H1 (cell line): ENCODE data around the gene SBF2. TPM values are rescaled to one million over a fixed set of nuclear protein-coding genes. Genes with fewer than 3 reads are reported as not detected.

Source experiments
- JUND ChIP-seq: IDR thresholded peaks from 2 replicates; pipeline ENCODE4 v1.6.1; 2011; ENCODE audit warnings: mild to moderate bottlenecking, improper control_type of control experiment, low read length
- RNF2 ChIP-seq: fragments of 200-900, 300-1000 bp; sonication (generic); IDR thresholded peaks from 2 replicates; pipeline ENCODE4 v1.7.1; 2016; ENCODE audit warnings: borderline replicate concordance, low read depth, mild to moderate bottlenecking, antibody characterized with exemption, low read length; ENCODE audit not compliant: poor library complexity, severe bottlenecking; ENCODE audit errors: missing control alignments
- polyA plus RNA-seq, 7 experiments: library from polyadenylated mRNA; depleted of rRNA in 3 of 7; stranded (reverse) in 5 of 7; unstranded in 2 of 7; fragments of >200 nt in 5 of 7; fragments of 200-250 nt in 2 of 7; gene quantifications; 1 replicate in 5 of 7; 2 replicates in 1 of 7; 4 replicates in 1 of 7; pipeline versions ENCODE4 v1.2.1 to v1.2.3, GENCODE V29; 2011 to 2013; ENCODE audit warnings: missing spikeins in 2 of 7, mixed read lengths in 2 of 7
- total RNA-seq: library from RNA; stranded (reverse); fragmentation: NEBNext Ultra II Directional; extraction: Animal tissue kit (Norgen Biotek cat#: 25700); gene quantifications from 2 replicates; pipeline ENCODE4 v1.2.1, GENCODE V29; 2021
- TF ChIP-seq, protein P1 (sequence below): fragments of 300-600 bp; sonication (generic); IDR thresholded peaks from 2 replicates; pipeline ENCODE4 v1.7.1; 2012; ENCODE audit warnings: low read length, moderate library complexity, mild to moderate bottlenecking, inconsistent platforms; ENCODE audit not compliant: insufficient replicate concordance

Gene SBF2
- total and polyA plus RNA-seq, 2 of the 8 experiments (the other 6 are each of a cell fraction or from before 2014, with no cell fraction given), result 36.7 to 50.5 TPM

- TF ChIP-seq, protein P1, sequence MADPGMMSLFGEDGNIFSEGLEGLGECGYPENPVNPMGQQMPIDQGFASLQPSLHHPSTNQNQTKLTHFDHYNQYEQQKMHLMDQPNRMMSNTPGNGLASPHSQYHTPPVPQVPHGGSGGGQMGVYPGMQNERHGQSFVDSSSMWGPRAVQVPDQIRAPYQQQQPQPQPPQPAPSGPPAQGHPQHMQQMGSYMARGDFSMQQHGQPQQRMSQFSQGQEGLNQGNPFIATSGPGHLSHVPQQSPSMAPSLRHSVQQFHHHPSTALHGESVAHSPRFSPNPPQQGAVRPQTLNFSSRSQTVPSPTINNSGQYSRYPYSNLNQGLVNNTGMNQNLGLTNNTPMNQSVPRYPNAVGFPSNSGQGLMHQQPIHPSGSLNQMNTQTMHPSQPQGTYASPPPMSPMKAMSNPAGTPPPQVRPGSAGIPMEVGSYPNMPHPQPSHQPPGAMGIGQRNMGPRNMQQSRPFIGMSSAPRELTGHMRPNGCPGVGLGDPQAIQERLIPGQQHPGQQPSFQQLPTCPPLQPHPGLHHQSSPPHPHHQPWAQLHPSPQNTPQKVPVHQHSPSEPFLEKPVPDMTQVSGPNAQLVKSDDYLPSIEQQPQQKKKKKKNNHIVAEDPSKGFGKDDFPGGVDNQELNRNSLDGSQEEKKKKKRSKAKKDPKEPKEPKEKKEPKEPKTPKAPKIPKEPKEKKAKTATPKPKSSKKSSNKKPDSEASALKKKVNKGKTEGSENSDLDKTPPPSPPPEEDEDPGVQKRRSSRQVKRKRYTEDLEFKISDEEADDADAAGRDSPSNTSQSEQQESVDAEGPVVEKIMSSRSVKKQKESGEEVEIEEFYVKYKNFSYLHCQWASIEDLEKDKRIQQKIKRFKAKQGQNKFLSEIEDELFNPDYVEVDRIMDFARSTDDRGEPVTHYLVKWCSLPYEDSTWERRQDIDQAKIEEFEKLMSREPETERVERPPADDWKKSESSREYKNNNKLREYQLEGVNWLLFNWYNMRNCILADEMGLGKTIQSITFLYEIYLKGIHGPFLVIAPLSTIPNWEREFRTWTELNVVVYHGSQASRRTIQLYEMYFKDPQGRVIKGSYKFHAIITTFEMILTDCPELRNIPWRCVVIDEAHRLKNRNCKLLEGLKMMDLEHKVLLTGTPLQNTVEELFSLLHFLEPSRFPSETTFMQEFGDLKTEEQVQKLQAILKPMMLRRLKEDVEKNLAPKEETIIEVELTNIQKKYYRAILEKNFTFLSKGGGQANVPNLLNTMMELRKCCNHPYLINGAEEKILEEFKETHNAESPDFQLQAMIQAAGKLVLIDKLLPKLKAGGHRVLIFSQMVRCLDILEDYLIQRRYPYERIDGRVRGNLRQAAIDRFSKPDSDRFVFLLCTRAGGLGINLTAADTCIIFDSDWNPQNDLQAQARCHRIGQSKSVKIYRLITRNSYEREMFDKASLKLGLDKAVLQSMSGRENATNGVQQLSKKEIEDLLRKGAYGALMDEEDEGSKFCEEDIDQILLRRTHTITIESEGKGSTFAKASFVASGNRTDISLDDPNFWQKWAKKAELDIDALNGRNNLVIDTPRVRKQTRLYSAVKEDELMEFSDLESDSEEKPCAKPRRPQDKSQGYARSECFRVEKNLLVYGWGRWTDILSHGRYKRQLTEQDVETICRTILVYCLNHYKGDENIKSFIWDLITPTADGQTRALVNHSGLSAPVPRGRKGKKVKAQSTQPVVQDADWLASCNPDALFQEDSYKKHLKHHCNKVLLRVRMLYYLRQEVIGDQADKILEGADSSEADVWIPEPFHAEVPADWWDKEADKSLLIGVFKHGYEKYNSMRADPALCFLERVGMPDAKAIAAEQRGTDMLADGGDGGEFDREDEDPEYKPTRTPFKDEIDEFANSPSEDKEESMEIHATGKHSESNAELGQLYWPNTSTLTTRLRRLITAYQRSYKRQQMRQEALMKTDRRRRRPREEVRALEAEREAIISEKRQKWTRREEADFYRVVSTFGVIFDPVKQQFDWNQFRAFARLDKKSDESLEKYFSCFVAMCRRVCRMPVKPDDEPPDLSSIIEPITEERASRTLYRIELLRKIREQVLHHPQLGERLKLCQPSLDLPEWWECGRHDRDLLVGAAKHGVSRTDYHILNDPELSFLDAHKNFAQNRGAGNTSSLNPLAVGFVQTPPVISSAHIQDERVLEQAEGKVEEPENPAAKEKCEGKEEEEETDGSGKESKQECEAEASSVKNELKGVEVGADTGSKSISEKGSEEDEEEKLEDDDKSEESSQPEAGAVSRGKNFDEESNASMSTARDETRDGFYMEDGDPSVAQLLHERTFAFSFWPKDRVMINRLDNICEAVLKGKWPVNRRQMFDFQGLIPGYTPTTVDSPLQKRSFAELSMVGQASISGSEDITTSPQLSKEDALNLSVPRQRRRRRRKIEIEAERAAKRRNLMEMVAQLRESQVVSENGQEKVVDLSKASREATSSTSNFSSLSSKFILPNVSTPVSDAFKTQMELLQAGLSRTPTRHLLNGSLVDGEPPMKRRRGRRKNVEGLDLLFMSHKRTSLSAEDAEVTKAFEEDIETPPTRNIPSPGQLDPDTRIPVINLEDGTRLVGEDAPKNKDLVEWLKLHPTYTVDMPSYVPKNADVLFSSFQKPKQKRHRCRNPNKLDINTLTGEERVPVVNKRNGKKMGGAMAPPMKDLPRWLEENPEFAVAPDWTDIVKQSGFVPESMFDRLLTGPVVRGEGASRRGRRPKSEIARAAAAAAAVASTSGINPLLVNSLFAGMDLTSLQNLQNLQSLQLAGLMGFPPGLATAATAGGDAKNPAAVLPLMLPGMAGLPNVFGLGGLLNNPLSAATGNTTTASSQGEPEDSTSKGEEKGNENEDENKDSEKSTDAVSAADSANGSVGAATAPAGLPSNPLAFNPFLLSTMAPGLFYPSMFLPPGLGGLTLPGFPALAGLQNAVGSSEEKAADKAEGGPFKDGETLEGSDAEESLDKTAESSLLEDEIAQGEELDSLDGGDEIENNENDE, result no peak
- TF ChIP-seq JUND, result no peak
- TF ChIP-seq RNF2, result no peak
Measured at GRCh38 chr11:10261821-10262220, 32.2 kb downstream of the SBF2 start (continued).
